Measurements from ENCODE around the gene KLK13. TPM values are rescaled to one million over a fixed set of nuclear protein-coding genes. Genes with fewer than 3 reads are reported as not detected.

The KLK13 gene
- total RNA-seq, 2 experiments from 2014 or later, result not detected

DNA sequence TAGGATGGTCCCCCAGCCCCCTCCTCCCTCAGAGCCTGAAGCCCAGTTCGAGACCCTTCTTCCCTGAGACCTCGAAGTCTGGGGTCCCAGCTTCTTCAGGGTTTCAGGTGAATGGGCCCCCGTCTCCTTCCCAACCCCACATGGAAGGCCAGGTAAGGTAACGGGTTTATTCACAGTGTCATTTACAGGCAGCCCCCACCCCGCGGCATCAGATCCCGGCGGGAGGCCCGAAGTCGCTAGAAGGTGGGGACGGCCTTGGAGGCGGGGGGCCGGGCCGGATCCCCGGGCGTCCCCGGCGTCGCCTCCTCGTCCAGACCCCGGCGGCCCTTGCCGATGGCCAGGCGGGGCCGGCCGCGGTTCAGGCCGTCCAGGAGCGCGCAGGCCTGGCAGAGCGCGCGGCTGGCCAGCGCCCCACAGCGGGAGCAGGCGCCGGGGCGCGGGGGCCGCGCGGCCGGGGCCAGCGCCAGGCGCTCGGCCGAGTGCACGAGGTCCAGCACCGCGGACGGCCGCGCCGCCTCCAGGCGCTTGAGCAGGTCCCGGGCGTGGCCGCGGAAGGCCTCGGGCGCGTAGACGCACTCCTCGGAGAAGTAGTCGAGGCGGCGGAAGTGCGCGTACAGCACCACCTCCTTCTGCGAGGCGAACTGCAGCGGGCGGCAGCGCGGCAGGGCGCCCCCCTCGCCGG, 33.6 kb upstream of the KLK13 start:
- peak; percentile 83 for ATAC-seq (ENCODE audit: poor library complexity)
- no peak overlapping the region for H3K4me3 Mint-ChIP-seq
- no peak overlapping the region for H3K27ac ChIP-seq (ENCODE audit: low read depth in 1 of 2, low read length in 2 of 2)

DNA sequence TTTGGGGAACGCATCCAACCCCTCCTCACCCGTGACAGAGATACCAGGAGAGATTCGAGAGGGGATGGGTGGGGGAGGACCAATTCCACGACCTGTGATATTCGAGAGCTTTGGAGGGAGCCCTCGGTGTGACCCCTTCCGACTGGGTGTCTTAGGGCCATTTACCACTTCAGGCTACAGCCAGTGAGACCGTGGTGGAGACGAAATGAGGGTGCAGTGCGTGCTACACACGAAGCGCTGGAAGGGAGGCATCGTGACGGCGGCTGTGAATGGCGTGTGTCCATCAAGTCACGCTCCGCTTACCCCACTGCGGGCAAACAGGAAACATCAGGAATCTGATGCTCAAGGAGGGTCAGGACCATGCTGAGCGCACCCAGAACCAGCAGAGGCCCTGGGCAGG, 32.9 kb upstream of the KLK13 start:
- H3K4me1 Mint-ChIP-seq (ENCODE audit: low read depth), result peaks cover 27% of the 10 kb centered on the region
- no peak overlapping the region for H3K4me3 Mint-ChIP-seq
- no peak overlapping the region for H3K27ac Mint-ChIP-seq

More for the DNA sequence above, 33.6 kb upstream of the KLK13 start:
- Mint-ChIP-seq H3K4me1 (ENCODE audit: low read depth) (peaks cover 31% of the 10 kb centered on the region), H3K36me3 (ENCODE audit: low read depth) (peaks cover 52% of the 10 kb centered on the region), H3K9me3 (no peaks in the 10 kb centered on the region), H3K27ac (no peak overlapping the region), H3K27me3 (no peaks in the 10 kb centered on the region)
- intact Hi-C loops (cut with DNase I, micrococcal nuclease), result loop anchor here in 1 of 2 experiments (5.0 kb wide), 3 partner anchors 39 to 171 kb away; no protein-coding TSS in a partner anchor
- no peaks in the 10 kb centered on the region for H3K27me3 ChIP-seq (ENCODE audit: control insufficient read depth in 1 of 2, insufficient read depth in 2 of 2, low read length in 2 of 2)
- ChIA-PET CTCF (no interaction called here), POLR2A (no interaction called here)
- peaks cover 22% of the 10 kb centered on the region for H3K4me1 ChIP-seq (ENCODE audit: insufficient read depth, low read length)
- no peak for TF ChIP-seq CTCF (IDR thresholded peaks at IDR 0.05)
- peak in 12 of 14 experiments; percentile 20 to 73 (median 46) for DNase-seq
- H3K36me3 ChIP-seq (ENCODE audit: insufficient read depth, low read length), result peaks cover 38% of the 10 kb centered on the region
- H3K4me3 ChIP-seq (ENCODE audit: low read length), result peak overlapping the region; percentile 25
- no peaks in the 10 kb centered on the region for H3K9me3 ChIP-seq (ENCODE audit: control insufficient read depth in 1 of 2, insufficient read depth in 1 of 2, low read length in 2 of 2)

GRCh38 chr19:51097166-51097738, 32.4 kb upstream of the KLK13 start:
- DNase-seq (peak; percentile 50 to 80 (median 65)), ATAC-seq (ENCODE audit: poor library complexity) (peak; percentile 50)
- TF ChIP-seq CTCF (IDR thresholded peaks at IDR 0.05), result peak; percentile 42
- Histone ChIP-seq H3K4me1 (ENCODE audit: insufficient read depth, low read length) (peaks cover 17% of the 10 kb centered on the region), H3K36me3 (ENCODE audit: insufficient read depth, low read length) (peaks cover 29% of the 10 kb centered on the region), H3K4me3 (ENCODE audit: low read length) (no peak overlapping the region), H3K9me3 (ENCODE audit: control insufficient read depth in 1 of 2, insufficient read depth in 1 of 2, low read length in 2 of 2) (no peaks in the 10 kb centered on the region), H3K27ac (ENCODE audit: low read depth in 1 of 2, low read length in 2 of 2) (no peak overlapping the region), H3K27me3 (ENCODE audit: control insufficient read depth in 1 of 2, insufficient read depth in 2 of 2, low read length in 2 of 2) (no peaks in the 10 kb centered on the region)
- ChIA-PET CTCF (interaction anchor here (0.7 to 1.9 kb wide), 2 partner anchors 12 to 35 kb away, joined by 3 to 8 read pairs; partner anchors contain the start of gene CTU1), POLR2A (no interaction called here)
- Mint-ChIP-seq H3K27me3 (no peaks in the 10 kb centered on the region), H3K4me3 (no peak overlapping the region), H3K4me1 (ENCODE audit: low read depth) (peaks cover 23% of the 10 kb centered on the region), H3K9me3 (no peaks in the 10 kb centered on the region), H3K36me3 (ENCODE audit: low read depth) (peaks cover 40% of the 10 kb centered on the region), H3K27ac (no peak overlapping the region)
- intact Hi-C loops (cut with DNase I, micrococcal nuclease), result loop anchor here in 1 of 2 experiments (5.0 kb wide), 3 partner anchors 40 to 170 kb away; no protein-coding TSS in a partner anchor

More for the DNA sequence above, 32.9 kb upstream of the KLK13 start:
- no peaks in the 10 kb centered on the region for H3K27me3 Mint-ChIP-seq
- Histone ChIP-seq H3K36me3 (ENCODE audit: insufficient read depth, low read length) (peaks cover 35% of the 10 kb centered on the region), H3K9me3 (ENCODE audit: control insufficient read depth in 1 of 2, insufficient read depth in 1 of 2, low read length in 2 of 2) (no peaks in the 10 kb centered on the region), H3K27me3 (ENCODE audit: control insufficient read depth in 1 of 2, insufficient read depth in 2 of 2, low read length in 2 of 2) (no peaks in the 10 kb centered on the region), H3K27ac (ENCODE audit: low read depth in 1 of 2, low read length in 2 of 2) (no peak overlapping the region), H3K4me3 (ENCODE audit: low read length) (no peak overlapping the region), H3K4me1 (ENCODE audit: insufficient read depth, low read length) (peaks cover 22% of the 10 kb centered on the region)
- CTCF ChIA-PET, result no interaction called here
- DNase-seq (no peak), ATAC-seq (ENCODE audit: poor library complexity) (no peak)
- intact Hi-C loops (cut with DNase I, micrococcal nuclease), result loop anchor here in 1 of 2 experiments (5.0 kb wide), 3 partner anchors 40 to 170 kb away; no protein-coding TSS in a partner anchor
- POLR2A ChIA-PET, result no interaction called here
- peaks cover 45% of the 10 kb centered on the region for H3K36me3 Mint-ChIP-seq (ENCODE audit: low read depth)
- H3K9me3 Mint-ChIP-seq, result no peaks in the 10 kb centered on the region
- no peak for TF ChIP-seq CTCF (IDR thresholded peaks at IDR 0.05)

Data from CD4-positive, alpha-beta T cell (primary cell).